HG03342 (cell line): ENCODE measurements around the gene EFS.
"Not testable (repeated sequence)": the region's sequence is repeated elsewhere in the genome, so short reads cannot be mapped to it uniquely, and the experiment has no call there.

Source experiments
- ATAC-seq: cut with Tn5 transposase; IDR thresholded peaks from one replicate; pipeline ENCODE4 v1.9.1; 2021; ENCODE audit warnings: mild to moderate bottlenecking, moderate library complexity; ENCODE audit not compliant: unreplicated experiment

Gene EFS

DNA sequence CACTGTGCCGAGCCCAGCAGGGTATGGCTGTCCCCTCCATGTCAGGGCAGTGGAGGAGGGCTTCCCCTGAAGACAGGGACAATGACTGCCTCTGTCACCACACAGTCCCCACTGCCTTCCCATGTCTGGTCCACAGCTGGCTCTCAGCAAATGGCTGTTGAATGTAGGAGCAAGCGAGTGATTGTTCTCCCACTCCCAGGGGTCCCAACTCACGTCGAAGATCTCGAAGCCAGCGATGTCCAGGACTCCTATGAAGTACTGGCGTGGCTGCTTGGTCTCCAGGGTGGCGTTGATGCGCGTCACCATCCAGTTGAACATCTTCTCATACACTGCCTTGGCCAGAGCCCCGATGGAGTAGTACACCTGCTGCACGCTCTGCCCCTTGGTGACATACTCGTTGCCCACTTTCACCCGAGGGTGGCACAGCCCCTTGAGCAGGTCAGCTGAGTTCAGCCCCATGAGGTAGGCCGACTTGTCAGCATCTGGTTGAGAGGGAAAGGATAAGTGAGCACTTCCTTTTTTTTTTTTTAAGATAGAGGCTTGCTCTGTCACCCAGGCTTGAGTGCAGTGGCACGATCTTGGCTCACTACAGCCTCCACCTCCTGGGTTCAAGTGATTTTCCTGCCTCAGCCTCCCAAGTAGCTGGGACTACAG is 35.7 kb upstream of the EFS start:
- not testable (repeated sequence) for ATAC-seq

DNA sequence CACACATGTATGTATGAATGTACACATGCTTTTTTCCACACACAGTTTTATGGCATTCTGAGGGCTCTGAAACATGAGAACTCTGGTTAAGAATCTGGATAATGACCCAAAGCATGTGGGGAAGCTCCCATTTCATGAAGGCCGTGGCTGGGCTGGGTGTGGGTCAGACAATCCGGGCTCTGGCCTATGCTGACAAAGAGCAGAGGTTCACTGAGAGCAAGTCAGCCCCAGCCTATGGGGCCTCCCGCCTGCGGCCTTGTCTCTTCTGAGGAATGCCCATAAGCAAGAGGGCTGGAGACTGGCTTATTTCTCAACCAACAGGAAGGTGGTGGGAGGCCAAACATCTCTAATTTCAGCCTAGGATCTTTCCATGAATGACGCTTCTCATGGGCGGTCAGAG is 34.6 kb upstream of the EFS start:
- no peak for ATAC-seq

DNA sequence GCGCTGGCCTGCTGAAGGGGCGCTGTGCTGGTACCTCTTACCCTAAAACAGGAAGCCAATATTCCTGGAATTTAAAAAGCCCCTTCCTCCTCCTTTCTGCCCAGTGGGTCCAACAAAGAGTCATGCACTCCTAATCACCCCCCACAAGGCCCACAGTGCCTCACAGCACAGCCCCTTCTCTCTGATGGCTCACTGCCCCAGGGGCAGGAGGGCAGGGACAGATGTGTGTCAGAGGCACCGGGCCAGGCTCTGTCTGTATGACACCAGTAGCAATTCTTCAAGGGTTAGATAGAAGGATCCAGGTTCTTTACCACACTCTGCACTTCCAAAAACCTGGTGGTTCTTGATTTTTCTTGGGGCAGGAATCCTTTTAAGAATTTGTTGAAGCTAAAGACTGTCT is 34.2 kb upstream of the EFS start:
- no peak for ATAC-seq

GRCh38 chr14:23398348-23398747 is 33.4 kb upstream of the EFS start:
- no peak for ATAC-seq

DNA sequence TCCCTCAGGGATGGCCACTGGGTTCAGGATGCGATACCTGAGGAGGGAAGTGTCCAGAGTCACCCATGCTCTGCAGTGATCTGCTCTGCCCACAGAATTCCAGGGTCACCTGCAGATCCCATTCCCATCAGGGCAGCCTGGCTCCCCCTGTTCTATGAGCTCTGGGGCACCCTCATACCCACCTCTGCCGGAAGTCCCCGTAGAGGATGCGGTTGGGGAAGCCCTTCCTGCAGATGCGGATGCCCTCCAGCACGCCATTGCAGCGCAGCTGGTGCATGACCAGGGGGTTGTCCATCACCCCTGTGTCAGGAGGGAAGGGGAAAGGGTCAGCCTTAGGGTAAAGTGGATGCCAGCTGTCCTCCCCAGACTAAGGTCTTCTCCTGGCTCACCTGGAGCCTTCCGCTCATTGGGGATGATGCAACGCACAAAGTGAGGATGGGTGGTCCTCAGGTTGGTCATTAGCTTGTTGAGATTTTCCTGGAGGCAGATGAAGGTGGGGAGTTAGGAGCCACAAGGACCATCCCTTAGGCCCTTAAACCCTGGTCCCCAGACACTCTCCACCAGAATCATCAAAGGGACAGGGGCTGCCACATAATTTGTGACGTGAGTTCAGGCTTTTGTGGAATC is 31.9 kb upstream of the EFS start:
- no peak for ATAC-seq

- ATAC-seq: no peak
These were observed 31.2 kb upstream of the EFS start for GRCh38 chr14:23396126-23396525.

DNA sequence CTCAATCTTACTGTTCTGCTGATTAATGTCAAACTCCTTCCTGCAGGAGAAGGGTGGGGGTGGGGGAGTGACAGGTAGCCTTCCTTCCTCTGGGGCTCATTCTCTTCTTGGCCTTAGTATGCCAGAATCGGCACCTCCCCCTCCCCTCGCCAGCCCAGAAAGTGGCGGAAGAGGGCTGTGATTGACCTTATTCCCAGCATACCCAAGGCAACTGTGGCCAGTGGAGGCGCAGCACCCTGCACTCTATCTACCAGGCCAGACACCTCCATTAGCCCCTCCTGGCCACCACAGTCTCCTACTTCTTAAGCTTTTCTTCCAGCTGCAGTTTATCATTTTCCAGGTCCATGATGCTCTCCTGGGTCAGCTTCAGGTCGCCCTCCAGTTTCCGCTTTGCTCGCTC is 27.6 kb upstream of the EFS start:
- ATAC-seq: no peak

DNA sequence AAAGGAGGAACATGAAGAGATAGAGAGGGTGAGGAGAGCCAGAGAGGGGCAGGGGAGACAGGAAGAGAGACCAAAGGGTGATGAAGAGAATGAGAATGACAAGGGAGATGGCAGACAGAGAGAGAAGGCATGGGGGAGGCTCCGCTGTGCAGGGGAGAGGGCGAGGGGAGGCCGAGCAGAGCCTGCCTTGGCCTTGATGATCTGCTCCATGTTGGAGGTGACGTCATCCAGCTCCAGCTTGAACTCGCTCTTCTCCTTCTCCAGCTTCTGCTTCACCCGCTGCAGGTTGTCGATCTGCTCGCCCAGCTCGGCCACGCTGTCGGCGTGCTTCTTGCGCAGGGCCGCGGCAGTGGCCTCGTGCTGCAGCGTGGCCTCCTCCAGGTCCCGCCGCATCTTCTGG is 24.9 kb upstream of the EFS start:
- not testable (repeated sequence) for ATAC-seq

GRCh38 chr14:23389396-23389795 is 24.4 kb upstream of the EFS start:
- no peak for ATAC-seq

DNA sequence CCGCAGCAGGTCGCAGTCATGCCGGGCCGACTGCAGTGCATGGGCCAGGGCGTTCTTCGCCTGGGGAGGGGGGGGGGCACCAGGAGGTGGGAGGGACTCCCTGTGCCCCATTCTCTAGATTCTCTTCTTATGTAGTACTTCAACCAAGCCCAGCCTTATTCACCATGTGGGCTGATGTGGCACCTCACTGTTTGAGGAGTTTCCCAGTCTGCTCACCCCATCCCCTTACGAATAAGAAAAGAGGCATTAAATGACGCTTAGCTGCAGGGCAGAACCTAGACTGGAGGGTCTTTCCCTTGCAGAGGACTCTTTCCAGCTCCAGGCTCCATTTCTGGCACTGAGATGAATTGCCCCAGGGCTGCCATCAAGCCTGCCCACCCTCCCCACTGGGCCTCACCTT is 24.0 kb upstream of the EFS start:
- ATAC-seq: no peak

DNA sequence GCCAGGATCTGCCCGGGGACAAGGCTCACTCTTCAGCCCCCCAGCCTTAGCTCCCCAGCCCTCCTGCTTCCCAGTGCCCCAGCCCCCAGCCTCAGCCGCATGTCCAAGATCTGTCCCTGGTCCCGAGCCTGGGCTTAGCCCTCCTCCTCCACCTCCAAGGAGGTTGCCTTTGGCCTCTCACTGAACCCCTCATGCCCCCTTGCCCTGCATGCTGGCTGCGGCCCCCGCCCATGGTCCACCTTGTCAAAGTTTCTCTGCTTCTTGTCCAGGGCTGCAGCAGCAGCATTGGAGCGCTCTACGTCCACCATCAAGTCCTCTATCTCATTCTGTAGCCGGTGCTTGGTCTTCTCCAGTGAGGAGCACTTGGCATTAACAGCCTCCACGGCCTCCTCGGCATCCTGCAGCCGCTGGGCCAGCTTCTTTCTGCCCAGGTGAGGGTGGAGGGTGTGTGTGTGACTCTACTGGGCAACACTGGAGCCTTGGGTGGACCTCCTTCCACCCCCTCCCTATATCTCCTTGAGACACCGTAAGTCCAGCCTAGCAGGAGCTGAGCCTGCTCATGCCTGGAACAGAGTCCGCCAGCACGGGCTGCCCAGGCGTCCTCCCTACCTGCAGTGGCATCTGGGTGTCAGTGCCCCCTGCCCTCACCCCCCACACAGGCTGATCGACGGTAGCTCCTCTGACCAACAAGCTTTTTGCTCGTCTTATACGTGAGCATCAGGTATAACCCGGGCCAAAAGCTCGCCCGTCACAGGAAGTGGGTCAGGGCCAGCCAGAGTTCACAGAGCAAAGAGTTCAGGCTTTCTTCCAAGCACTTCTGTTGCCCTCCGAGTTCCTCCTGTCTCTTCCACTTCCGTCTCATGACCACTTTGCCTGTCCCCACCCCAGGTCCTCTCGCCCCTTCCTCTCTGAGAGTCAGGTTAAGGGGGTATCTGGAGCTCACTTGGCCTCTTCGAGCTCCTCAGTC is 23.2 kb upstream of the EFS start:
- ATAC-seq: no peak

DNA sequence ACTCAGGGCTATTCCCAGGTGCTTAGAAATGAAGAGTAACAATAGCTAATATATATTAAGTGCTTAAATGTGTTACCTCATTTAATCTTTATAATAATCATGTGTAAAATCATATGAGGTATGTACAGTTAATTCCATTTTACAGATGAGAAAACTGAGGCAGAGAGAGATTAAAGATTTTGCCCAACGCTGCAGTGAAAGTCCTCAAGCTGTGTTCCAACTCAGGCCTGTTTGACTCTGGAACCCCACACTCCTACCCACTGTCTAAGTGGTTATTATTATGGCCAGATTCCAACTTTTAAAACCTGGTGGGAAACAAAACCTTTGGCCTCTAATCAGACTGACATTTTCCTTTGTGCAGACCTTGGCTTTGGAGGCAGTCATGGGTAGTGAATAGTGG is 22.0 kb upstream of the EFS start:
- no peak for ATAC-seq

- not testable (repeated sequence) for ATAC-seq
These were observed 21.3 kb upstream of the EFS start for GRCh38 chr14:23386266-23386657.

DNA sequence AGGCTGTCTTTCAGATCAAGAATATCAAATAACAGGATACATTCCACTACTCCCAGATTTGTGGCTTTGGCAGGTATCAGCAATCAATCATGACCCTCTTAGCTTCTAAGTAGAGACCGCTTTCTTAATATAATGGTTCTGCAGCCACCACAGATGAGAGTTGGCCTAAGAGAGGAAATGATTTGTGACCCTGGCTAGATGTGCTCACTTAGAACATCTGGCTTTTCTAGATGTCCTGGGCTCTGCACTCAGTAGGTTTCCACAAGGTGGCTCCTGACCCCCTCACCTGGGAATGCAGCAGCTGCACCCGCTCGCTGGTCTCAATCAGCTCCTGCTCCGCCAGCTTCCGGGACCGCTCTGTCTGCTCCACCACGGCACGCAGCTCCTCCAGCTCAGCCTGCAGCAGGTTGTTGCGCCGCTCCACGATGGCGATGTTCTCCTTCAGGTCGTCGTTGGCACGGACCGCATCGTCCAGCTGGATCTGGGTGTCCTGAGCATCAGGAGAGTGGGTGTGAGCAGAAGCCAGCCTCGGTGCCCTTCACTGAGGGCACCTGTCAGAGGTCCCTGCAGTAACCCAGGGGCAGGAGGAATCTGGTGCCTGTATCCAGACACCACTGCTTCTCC is 20.8 kb upstream of the EFS start:
- ATAC-seq: no peak

DNA sequence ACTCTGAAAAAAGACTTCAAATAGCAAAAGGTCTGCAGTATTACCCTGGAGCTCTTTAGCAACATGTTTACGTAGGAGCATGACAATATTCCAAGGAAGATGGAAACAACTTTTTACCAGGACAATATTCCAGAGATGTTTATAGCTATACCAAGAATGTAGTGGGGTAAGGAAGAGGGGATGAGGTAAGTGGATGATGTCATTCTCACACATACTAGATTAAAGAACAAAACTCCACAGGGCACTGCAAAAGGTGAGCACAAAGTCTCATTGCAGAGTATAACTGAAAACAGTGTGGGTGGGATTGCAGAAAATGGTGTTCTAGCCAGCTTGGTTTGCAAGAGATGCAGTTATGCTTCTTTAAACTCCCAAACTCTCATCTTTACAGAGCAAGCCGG is 20.3 kb upstream of the EFS start:
- ATAC-seq: no peak

DNA sequence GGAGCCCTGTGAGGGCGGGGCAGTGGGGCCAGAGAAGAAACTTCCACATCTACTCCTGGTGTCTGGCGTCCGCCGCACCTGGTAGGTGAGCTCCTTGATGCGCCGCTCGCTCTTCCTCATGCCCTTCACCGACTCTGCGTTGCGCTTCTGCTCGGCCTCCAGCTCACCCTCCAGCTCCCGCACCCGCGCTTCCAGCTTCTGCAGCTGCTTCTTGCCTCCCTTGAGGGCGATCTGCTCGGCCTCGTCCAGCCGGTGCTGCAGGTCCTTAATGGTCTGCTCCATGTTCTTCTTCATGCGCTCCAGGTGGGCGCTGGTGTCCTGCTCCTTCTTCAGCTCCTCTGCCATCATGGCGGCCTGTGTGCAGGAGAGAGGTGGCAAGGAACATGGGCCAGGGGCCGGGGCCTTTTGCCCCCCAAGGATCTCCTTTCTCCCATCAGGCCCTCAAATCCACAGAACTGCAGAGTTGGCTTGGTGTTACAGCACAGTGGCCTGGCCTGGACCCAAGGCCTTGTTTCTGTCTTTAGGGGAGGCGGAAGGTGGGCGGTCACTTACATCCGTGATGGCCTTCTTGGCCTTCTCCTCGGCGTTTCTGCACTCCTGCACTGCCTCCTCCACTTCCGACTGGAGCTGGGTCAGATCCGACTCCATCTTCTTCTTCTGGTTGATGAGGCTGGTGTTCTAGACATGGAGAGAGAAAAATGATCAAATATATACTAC is 19.6 kb upstream of the EFS start:
- ATAC-seq: no peak

GRCh38 chr14:23382731-23383440 is 17.9 kb upstream of the EFS start:
- ATAC-seq: no peak

GRCh38 chr14:23382276-23382675 is 17.3 kb upstream of the EFS start:
- ATAC-seq: no peak

- ATAC-seq: no peak
These were observed 16.9 kb upstream of the EFS start for GRCh38 chr14:23381871-23382270.

DNA sequence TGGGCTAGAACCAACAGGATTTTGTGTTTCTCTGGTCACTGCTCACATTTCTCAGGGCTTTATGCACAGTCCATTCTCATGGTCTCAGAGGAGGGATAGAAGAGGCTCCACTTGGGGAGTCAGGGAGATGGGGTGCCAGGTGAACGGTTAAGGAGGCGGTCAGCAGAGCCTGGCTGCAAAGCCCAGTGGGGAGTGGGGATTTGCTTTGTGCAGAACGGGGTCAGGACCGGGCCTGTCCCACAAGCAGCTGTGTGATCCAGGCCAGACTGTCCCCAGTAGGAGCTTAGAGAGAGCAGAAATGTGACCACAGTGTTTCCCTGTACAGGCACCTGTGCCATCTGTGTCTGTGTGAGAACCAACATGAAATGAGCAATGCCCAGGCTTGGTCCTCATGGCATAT is 16.0 kb upstream of the EFS start:
- ATAC-seq: no peak
